Coronary artery (tissue), 2 donors: Measurements from ENCODE around the gene MCTP1.
"Not testable (repeated sequence)": the region's sequence is repeated elsewhere in the genome, so short reads cannot be mapped to it uniquely, and the experiment has no call there.

ENCODE experiments used
- DNase-seq: peaks from one replicate; pipeline ENCODE4 v3.0.0-alpha.2; 2017; ENCODE audit warnings: low spot score
- H3K27ac ChIP-seq, 2 donors: fragments of 200-600 bp; sonication (generic); one replicate each; pipeline ENCODE4 v1.5.1; 2016 to 2019
- H3K4me3 ChIP-seq: fragments of 200-600 bp; sonication (generic); 2 replicates; pipeline ENCODE4 v1.5.1; 2016; ENCODE audit warnings: mild to moderate bottlenecking, moderate library complexity
- CTCF ChIP-seq: fragments of 200-600 bp; sonication (generic); IDR thresholded peaks from one replicate; pipeline ENCODE4 v1.5.1; 2019; ENCODE audit warnings: antibody characterized with exemption

The MCTP1 gene

GRCh38 chr5:95221234-95221633 lies 63.7 kb downstream of the MCTP1 start:
- DNase-seq, result no peak
- no peak overlapping the region for H3K27ac ChIP-seq
- no peak overlapping the region for H3K4me3 ChIP-seq
- no peak for TF ChIP-seq CTCF

- DNase-seq, result no peak
- Histone ChIP-seq H3K27ac (no peak overlapping the region), H3K4me3 (no peak overlapping the region)
- TF ChIP-seq CTCF, result no peak
Observed at GRCh38 chr5:95220381-95220780, 64.5 kb downstream of the MCTP1 start.

- TF ChIP-seq CTCF, result no peak
- no peak for DNase-seq
- Histone ChIP-seq H3K4me3 (no peak overlapping the region), H3K27ac (no peak overlapping the region)
Observed at GRCh38 chr5:95219411-95219810, 65.5 kb downstream of the MCTP1 start.

- DNase-seq, result no peak
- TF ChIP-seq CTCF, result no peak
- Histone ChIP-seq H3K27ac (no peak overlapping the region), H3K4me3 (no peak overlapping the region)
Observed at GRCh38 chr5:95217881-95218280, 67.0 kb downstream of the MCTP1 start.

GRCh38 chr5:95217351-95217750 lies 67.5 kb downstream of the MCTP1 start:
- no peak overlapping the region for H3K4me3 ChIP-seq
- DNase-seq, result no peak
- H3K27ac ChIP-seq, result no peak overlapping the region
- TF ChIP-seq CTCF, result no peak

- Histone ChIP-seq H3K27ac (no peak overlapping the region), H3K4me3 (no peak overlapping the region)
- no peak for TF ChIP-seq CTCF
- no peak for DNase-seq
Observed at GRCh38 chr5:95216136-95216955, 68.5 kb downstream of the MCTP1 start.

- H3K4me3 ChIP-seq, H3K27ac ChIP-seq, DNase-seq: not testable (repeated sequence)
Observed at GRCh38 chr5:95207811-95208210, 77.1 kb downstream of the MCTP1 start.
